ENCODE data around the gene ARID1B. TPM values are rescaled to one million over a fixed set of nuclear protein-coding genes. Genes with fewer than 3 reads are reported as not detected.

Gene ARID1B
- total RNA-seq, 1 donor from 2014 or later, result 47.3 TPM

GRCh38 chr6:156842598-156843250 is 65.5 kb downstream of the ARID1B start:
- no peak for TF ChIP-seq CTCF (IDR thresholded peaks at IDR 0.05; ENCODE audit: insufficient read depth, low read length, poor library complexity, severe bottlenecking)
- no peak for DNase-seq (ENCODE audit: low read depth)
- Histone ChIP-seq H3K27me3 (ENCODE audit: control insufficient read depth, insufficient read depth, low read length) (no peaks in the 10 kb centered on the region), H3K4me3 (ENCODE audit: low read depth, low read length) (no peak overlapping the region), H3K36me3 (ENCODE audit: control insufficient read depth, insufficient read depth, low read length) (no peaks in the 10 kb centered on the region)

GRCh38 chr6:156844089-156844488 is 66.9 kb downstream of the ARID1B start:
- Histone ChIP-seq H3K36me3 (ENCODE audit: control insufficient read depth, insufficient read depth, low read length) (no peaks in the 10 kb centered on the region), H3K4me3 (ENCODE audit: low read depth, low read length) (no peak overlapping the region), H3K27me3 (ENCODE audit: control insufficient read depth, insufficient read depth, low read length) (no peaks in the 10 kb centered on the region)
- no peak for TF ChIP-seq CTCF (IDR thresholded peaks at IDR 0.05; ENCODE audit: insufficient read depth, low read length, poor library complexity, severe bottlenecking)
- DNase-seq (ENCODE audit: low read depth), result no peak

GRCh38 chr6:156845454-156846155 is 68.4 kb downstream of the ARID1B start:
- Histone ChIP-seq H3K27me3 (ENCODE audit: control insufficient read depth, insufficient read depth, low read length) (no peaks in the 10 kb centered on the region), H3K4me3 (ENCODE audit: low read depth, low read length) (no peak overlapping the region), H3K36me3 (ENCODE audit: control insufficient read depth, insufficient read depth, low read length) (no peaks in the 10 kb centered on the region)
- TF ChIP-seq CTCF (IDR thresholded peaks at IDR 0.05; ENCODE audit: insufficient read depth, low read length, poor library complexity, severe bottlenecking), result no peak
- no peak for DNase-seq (ENCODE audit: low read depth)

GRCh38 chr6:156846845-156847599 is 69.8 kb downstream of the ARID1B start:
- Histone ChIP-seq H3K36me3 (ENCODE audit: control insufficient read depth, insufficient read depth, low read length) (no peaks in the 10 kb centered on the region), H3K27me3 (ENCODE audit: control insufficient read depth, insufficient read depth, low read length) (no peaks in the 10 kb centered on the region), H3K4me3 (ENCODE audit: low read depth, low read length) (no peak overlapping the region)
- no peak for TF ChIP-seq CTCF (IDR thresholded peaks at IDR 0.05; ENCODE audit: insufficient read depth, low read length, poor library complexity, severe bottlenecking)
- DNase-seq (ENCODE audit: low read depth), result no peak

DNA sequence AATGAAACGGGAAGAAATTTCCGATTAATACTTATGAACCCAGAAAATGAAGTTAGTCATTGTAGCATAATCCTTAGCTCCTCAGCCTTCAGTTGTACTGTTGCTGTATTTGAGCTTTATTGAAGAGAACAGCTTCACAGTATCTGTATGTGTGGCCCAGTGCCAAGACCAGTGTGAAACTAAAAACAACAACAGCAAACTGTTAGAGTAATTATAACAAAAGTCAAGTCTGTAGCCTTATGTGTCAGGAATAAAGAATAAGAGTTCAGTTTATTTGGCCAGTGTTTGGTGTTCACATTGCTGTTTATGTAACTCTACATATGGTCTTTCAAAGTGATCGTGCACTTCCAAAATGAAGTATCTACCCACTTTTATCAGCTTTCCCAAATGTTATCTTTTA is 70.9 kb downstream of the ARID1B start:
- H3K4me3 ChIP-seq (ENCODE audit: low read depth, low read length), result no peak overlapping the region
- no peaks in the 10 kb centered on the region for H3K36me3 ChIP-seq (ENCODE audit: control insufficient read depth, insufficient read depth, low read length)
- DNase-seq (ENCODE audit: low read depth), result no peak
- no peaks in the 10 kb centered on the region for H3K27me3 ChIP-seq (ENCODE audit: control insufficient read depth, insufficient read depth, low read length)
- TF ChIP-seq CTCF (IDR thresholded peaks at IDR 0.05; ENCODE audit: insufficient read depth, low read length, poor library complexity, severe bottlenecking), result no peak
